NT2/D1 (cell line): ENCODE measurements around the gene ITPKA.

Experiments
- SUZ12 ChIP-seq: IDR thresholded peaks from 2 replicates; pipeline ENCODE4 v1.6.1; 2011; ENCODE audit not compliant: insufficient read length, insufficient read depth; ENCODE audit errors: extremely low read depth
- YY1 ChIP-seq: IDR thresholded peaks from 2 replicates; pipeline ENCODE4 v1.6.1; 2011; ENCODE audit not compliant: insufficient read length, insufficient read depth
- ZNF274 ChIP-seq: IDR thresholded peaks from 2 replicates; pipeline ENCODE4 v1.6.1; 2011; ENCODE audit warnings: mild to moderate bottlenecking, low read depth, low read length

DNA sequence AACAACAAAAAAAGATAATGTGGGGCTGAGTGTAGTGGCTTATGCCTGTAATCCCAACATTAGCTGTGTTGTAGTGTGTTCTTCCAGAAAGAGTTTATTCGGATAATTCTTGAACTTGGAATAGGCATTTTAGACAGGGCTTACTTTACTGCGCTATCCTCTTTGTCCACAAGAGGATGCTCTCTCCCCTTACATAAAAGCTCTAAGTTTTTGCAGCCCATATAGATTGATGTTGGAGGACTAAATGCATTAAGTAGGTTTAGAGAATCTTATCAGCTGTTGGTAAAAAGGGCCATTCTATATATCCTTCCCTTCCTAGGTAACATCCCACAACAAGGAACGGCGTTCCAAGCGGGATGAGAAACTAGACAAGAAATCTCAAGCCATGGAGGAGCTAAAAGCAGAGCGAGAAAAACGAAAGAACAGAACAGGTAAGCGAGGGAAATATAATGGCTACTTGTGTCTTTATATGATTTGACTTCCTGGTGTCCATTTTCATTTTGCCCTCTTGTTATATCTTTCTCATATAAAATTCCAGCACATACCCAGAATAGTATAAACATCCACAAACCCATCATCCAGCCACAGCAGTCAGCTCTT is 27.8 kb upstream of the ITPKA start:
- TF ChIP-seq ZNF274 (no peak), YY1 (no peak), SUZ12 (no peak)
